ENCODE measurements around the gene ETNPPL.

DNA sequence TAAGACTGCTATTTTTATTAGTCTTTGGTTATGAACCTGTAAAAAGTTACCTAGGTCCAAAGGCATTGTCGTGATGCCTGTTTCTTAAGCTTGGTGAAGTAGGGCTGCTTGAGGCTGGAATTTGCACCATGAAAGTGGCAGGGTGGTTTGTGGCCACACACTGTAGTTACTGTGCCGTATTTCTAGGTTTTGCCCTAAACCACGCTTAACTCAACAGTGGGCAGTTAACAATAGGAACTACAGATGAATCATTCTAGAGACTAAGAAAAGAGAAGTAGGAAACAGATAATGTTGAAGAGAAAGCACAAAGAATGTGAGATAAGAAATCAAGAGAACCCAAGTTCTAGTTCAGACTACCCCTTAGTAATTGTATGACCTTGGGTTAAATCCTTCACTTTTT lies 11.5 kb downstream of the ETNPPL start:
- no peak for TF ChIP-seq GATA2 (IDR thresholded peaks at IDR 0.05; ENCODE audit: low read depth, low read length)
- no peak for TF ChIP-seq GATA3 (IDR thresholded peaks at IDR 0.05; ENCODE audit: low read depth, low read length)
